ENCODE data around the gene ACYP2. TPM values are rescaled to one million over a fixed set of nuclear protein-coding genes. Genes with fewer than 3 reads are reported as not detected.
A peak's percentile ranks its signal among the peaks of the same experiment; 100 is the strongest.

Gene ACYP2
- total RNA-seq, 4 donors from 2014 or later, result 8.4 to 14.0 (median 9.8) TPM

- H3K4me1 ChIP-seq, result peaks cover 0 to 8% (median 4%) of the 10 kb centered on the region in 4 donors
- TF ChIP-seq POLR2A (IDR thresholded peaks at IDR 0.05) (no peak), CTCF (IDR thresholded peaks at IDR 0.05) (no peak)
- H3K9me3 ChIP-seq, result no peaks in the 10 kb centered on the region
- DNase-seq, result no peak
- H3K4me3 ChIP-seq, result peak overlapping the region; percentile 35 to 63 (median 52)
- H3K27ac ChIP-seq, result peak overlapping the region in 3 of 4 donors; percentile 68 to 78 (median 78)
- no peaks in the 10 kb centered on the region for H3K27me3 ChIP-seq
- H3K36me3 ChIP-seq, result no peaks in the 10 kb centered on the region
Measured at GRCh38 chr2:54330926-54331835, 215.8 kb downstream of the ACYP2 start.

GRCh38 chr2:54332386-54332785 lies 217.0 kb downstream of the ACYP2 start:
- Histone ChIP-seq H3K36me3 (no peaks in the 10 kb centered on the region), H3K27me3 (no peaks in the 10 kb centered on the region), H3K27ac (no peak overlapping the region), H3K4me3 (no peak overlapping the region), H3K4me1 (peaks cover 0 to 8% (median 4%) of the 10 kb centered on the region in 4 donors), H3K9me3 (no peaks in the 10 kb centered on the region)
- DNase-seq, result no peak
- TF ChIP-seq CTCF (IDR thresholded peaks at IDR 0.05) (no peak), POLR2A (IDR thresholded peaks at IDR 0.05) (no peak)

- no peaks in the 10 kb centered on the region for H3K27me3 ChIP-seq
- DNase-seq, result no peak
- H3K4me3 ChIP-seq, result no peak overlapping the region
- TF ChIP-seq CTCF (IDR thresholded peaks at IDR 0.05) (no peak), POLR2A (IDR thresholded peaks at IDR 0.05) (no peak)
- no peaks in the 10 kb centered on the region for H3K36me3 ChIP-seq
- no peaks in the 10 kb centered on the region for H3K9me3 ChIP-seq
- no peak overlapping the region for H3K27ac ChIP-seq
- peaks cover 0 to 1% (median 0%) of the 10 kb centered on the region in 4 donors for H3K4me1 ChIP-seq
Measured at GRCh38 chr2:54336136-54336976, 220.9 kb downstream of the ACYP2 start.

- no peaks in the 10 kb centered on the region for H3K4me1 ChIP-seq
- DNase-seq, result no peak
- H3K9me3 ChIP-seq, result no peaks in the 10 kb centered on the region
- no peak overlapping the region for H3K27ac ChIP-seq
- H3K27me3 ChIP-seq, result no peaks in the 10 kb centered on the region
- TF ChIP-seq POLR2A (IDR thresholded peaks at IDR 0.05) (no peak), CTCF (IDR thresholded peaks at IDR 0.05) (no peak)
- H3K4me3 ChIP-seq, result no peak overlapping the region
- H3K36me3 ChIP-seq, result no peaks in the 10 kb centered on the region
Measured at GRCh38 chr2:54336977-54337255, 221.5 kb downstream of the ACYP2 start.

GRCh38 chr2:54341656-54342055 lies 226.2 kb downstream of the ACYP2 start:
- Histone ChIP-seq H3K27me3 (no peaks in the 10 kb centered on the region), H3K9me3 (no peaks in the 10 kb centered on the region), H3K4me1 (no peaks in the 10 kb centered on the region), H3K36me3 (no peaks in the 10 kb centered on the region), H3K27ac (no peak overlapping the region), H3K4me3 (no peak overlapping the region)
- no peak for TF ChIP-seq POLR2A (IDR thresholded peaks at IDR 0.05)
- DNase-seq, result no peak

GRCh38 chr2:54342603-54343002 lies 227.2 kb downstream of the ACYP2 start:
- DNase-seq, result no peak
- TF ChIP-seq CTCF (IDR thresholded peaks at IDR 0.05) (no peak), POLR2A (IDR thresholded peaks at IDR 0.05) (no peak)
- Histone ChIP-seq H3K27me3 (no peaks in the 10 kb centered on the region), H3K4me3 (no peak overlapping the region), H3K27ac (no peak overlapping the region), H3K4me1 (no peaks in the 10 kb centered on the region), H3K9me3 (no peaks in the 10 kb centered on the region), H3K36me3 (no peaks in the 10 kb centered on the region)

Measured in Peyer's patch (tissue), 4 donors.